ENCODE measurements around the gene STUM.
"Not testable (repeated sequence)": the region's sequence is repeated elsewhere in the genome, so short reads cannot be mapped to it uniquely, and the experiment has no call there.

STUM gene

GRCh38 chr1:226604560-226605317 lies 56.2 kb downstream of the STUM start:
- DNase-seq (ENCODE audit: low read depth) = no peak

GRCh38 chr1:226605318-226605950 lies 56.9 kb downstream of the STUM start:
- no peak for DNase-seq (ENCODE audit: low read depth)

DNA sequence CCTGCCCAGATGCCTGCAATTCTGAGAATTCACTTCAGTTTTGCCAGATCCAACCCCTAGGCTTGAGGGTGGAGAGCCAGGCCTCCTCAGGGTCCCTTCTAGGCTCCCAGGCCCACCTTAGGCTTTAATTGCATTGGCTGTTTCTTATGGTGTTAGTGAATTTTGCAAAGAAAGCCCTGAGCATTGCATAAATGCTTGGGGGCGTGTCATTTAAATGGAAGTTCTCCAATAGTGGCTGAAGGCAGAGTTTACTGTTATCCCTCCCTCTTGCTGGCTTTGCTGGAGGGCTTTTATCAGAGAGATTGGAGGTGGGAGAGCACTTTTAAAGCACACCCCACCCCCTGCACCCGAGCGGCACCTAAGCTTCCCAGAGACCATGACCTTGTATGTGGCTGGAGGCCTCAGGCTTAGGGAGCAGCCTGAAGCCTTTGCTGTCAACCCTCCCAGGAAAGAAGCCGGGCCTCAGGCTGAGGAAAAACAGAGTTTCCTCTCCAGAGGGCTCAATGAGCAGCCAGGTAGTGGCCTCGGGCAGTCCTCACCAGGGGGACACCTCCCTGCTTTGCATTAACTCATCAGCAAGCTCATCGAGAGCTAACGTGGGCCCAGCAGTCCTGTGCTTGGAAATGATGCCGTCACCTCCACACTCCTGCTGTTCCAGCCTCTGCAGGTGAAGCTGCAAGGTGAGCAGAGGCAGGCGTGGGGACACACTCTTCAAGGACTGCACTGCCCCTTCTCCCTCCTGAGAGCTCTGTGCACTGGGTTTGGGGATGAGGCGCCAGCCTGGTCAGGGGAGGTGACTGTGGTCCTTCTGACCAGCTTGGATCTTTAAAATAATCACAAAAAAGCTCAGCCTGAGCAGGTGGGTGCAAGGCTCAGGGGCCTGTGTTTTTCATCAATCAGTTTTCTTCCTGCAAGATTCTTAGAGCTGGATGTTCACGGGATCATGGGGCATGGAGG lies 58.0 kb downstream of the STUM start:
- no peak for DNase-seq (ENCODE audit: low read depth)

DNA sequence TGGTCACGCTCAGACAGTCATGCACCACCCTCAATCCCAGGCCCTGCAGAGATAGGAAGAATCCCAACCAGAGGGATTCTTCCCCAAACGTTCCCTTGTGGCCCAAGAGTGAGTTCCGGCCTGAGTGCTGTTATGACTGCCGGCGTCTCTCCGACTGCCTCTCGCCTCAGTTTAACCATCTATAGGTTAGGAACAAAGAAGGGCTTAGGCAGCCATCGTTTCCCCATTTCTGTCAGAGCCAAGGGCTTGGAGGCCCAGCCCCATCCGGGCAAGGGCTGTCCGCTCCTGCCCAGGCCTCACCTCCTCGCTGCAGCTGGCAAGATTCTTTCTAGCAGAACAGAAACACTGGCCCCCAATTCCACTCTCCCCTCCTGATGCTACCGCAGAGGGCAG lies 58.7 kb downstream of the STUM start:
- DNase-seq (ENCODE audit: low read depth) = no peak

- no peak for DNase-seq (ENCODE audit: low read depth)
Measured at GRCh38 chr1:226607821-226608220, 59.3 kb downstream of the STUM start.

GRCh38 chr1:226608699-226609505 lies 60.3 kb downstream of the STUM start:
- peak; percentile 63 for DNase-seq (ENCODE audit: low read depth)

- DNase-seq (ENCODE audit: low read depth) = no peak
Measured at GRCh38 chr1:226609836-226610455, 61.4 kb downstream of the STUM start.

DNA sequence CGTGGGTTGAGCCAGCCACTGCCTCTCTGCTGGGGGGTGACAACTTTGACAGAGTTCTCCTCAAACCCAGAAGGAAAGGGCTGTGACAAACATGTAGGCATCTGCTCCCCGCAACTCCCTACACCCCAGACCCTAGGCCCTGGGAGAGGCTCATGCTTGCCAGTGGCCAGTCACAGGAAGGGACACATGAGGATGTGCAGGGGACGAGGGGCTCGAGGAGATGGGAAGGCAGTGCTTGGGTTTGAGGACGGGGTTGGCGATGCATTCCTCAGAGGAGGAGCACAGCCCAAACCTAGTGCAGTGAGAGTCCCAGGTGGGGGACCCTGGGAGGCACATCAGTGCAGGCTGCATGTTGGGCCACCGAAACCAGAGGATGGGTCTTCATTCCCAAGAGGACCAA lies 62.1 kb downstream of the STUM start:
- DNase-seq (ENCODE audit: low read depth) = no peak

DNA sequence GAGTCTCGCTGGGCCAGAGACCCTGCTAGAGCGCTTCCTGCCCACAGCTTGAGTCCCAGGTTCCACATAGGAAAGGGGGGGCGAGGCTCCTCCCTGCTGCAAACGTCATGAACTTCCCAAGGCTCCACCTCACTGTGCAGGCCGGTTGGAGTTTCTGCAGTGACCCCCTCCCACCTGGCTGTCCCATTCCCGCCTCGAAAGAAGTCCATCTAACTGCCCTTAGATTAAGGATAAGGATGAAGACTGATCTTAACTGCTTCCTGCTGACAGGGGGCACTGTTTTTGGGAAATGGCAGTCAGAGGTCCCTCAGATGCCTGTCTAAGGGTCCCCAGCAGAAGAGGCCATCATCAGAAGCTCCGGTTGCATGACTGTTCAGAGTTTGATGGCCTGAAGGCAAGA lies 62.7 kb downstream of the STUM start:
- DNase-seq (ENCODE audit: low read depth) = no peak

DNA sequence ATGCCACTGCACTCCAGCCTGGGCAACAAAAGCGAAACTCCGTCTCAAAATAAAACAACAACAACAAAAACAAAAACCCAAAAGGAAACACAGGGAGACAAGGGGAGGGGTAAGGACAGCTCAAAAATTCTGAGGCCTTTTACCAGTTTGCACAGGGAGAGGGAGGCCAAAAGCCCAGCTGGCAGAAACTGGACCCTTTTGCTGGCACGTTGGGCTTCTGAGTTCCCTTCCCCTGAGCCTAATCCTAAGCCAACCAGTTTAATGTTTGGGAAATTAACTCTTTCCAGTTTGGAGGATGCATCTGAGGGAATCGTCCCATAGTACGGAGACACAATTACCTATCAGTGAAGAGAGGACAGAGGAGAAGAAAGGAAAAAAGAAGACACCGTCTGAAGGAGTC lies 63.4 kb downstream of the STUM start:
- DNase-seq (ENCODE audit: low read depth) = not testable (repeated sequence)

GRCh38 chr1:226615876-226616275 lies 67.3 kb downstream of the STUM start:
- no peak for DNase-seq (ENCODE audit: low read depth)

- DNase-seq (ENCODE audit: low read depth) = no peak
Measured at GRCh38 chr1:226616636-226617035, 68.1 kb downstream of the STUM start.

DNA sequence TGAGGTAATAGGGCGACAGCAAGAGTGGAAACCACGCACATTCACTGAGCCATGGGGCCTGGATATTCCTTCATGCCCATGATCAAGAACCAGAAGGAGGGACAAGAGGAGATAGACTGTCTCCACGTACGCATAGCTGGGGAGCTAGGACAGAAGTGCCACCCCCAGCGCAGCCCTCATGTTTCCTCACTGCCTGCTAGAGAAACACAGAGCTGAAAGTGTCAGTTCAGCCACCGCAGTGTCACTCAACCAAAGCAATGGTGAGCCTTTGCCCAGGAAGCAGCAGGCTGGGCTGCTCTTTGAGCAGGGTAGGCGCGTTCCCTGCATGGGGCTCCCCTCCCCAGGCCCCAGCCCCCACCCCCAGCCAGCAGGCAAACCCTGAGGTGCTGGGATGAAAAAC lies 68.5 kb downstream of the STUM start:
- no peak for DNase-seq (ENCODE audit: low read depth)

- not testable (repeated sequence) for DNase-seq (ENCODE audit: low read depth)
Measured at GRCh38 chr1:226617719-226618118, 69.2 kb downstream of the STUM start.

- no peak for DNase-seq (ENCODE audit: low read depth)
Measured at GRCh38 chr1:226618380-226618779, 69.8 kb downstream of the STUM start.

GRCh38 chr1:226619031-226619430 lies 70.5 kb downstream of the STUM start:
- no peak for DNase-seq (ENCODE audit: low read depth)

DNA sequence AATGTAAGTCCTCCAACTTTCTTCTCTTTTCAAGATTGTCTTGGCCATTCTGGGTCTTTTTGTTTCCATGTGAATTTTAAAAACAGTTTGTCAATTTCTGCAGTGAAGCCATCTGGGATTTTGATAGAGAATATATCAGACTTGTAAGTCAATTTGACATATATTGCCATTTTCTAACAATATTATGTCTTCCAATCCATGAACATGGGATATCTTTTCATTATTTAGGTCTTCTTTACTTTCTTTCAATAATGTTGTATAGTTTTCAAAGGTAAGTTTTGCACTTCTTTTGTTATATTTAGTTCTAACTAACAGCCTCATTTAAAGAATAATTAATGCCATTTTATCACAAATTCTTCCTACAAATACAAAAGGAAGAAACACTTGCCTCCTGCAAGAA lies 73.4 kb downstream of the STUM start:
- DNase-seq (ENCODE audit: low read depth) = no peak

DNA sequence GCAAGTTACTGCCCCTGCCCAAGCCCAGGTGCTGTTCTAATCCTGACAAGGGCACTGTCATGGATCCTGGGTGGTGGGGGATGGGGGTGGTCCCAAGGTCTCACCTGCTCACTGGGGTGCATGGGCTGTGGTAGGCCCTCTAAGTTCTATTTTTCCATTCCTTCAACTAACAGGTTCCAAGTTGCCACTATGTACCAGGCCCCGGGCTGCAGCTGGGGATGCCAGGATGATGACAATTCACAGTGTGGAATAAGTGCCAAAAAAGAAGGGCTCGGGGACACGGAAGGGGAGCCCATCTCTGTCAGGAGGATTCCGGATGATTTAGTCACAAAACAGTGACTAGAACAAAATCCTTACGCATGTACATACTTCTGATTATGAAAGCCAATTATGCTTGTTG lies 76.0 kb downstream of the STUM start:
- peak; percentile 81 for DNase-seq (ENCODE audit: low read depth)

GRCh38 chr1:226625326-226625725 lies 76.8 kb downstream of the STUM start:
- no peak for DNase-seq (ENCODE audit: low read depth)

GRCh38 chr1:226625832-226626576 lies 77.4 kb downstream of the STUM start:
- no peak for DNase-seq (ENCODE audit: low read depth)

- DNase-seq (ENCODE audit: low read depth) = peak; percentile 72
Measured at GRCh38 chr1:226626577-226626956, 78.0 kb downstream of the STUM start.
